Measurements from ENCODE around the gene ECHDC3.
"Not testable (repeated sequence)": the region's sequence is repeated elsewhere in the genome, so short reads cannot be mapped to it uniquely, and the experiment has no call there.

ECHDC3 gene

DNA sequence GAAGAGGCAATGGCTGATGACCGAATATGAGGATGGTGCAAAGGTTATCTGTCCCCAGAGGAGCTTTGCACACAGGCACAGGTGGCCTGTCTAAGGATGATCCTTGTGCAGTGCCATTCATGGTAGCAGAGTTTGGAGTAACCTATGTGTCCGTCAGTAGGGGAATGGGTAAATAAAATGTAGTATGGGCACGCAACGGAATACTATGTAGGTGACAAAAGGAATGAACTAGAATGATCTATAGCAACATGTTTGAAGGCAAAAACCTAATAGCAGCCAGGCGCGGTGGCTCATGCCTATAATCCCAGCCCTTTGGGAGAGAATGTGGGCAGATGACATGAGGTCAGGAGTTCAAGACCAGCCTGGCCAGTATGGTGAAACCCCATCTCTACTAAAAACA is 41.6 kb upstream of the ECHDC3 start:
- TF ChIP-seq, protein P1, sequence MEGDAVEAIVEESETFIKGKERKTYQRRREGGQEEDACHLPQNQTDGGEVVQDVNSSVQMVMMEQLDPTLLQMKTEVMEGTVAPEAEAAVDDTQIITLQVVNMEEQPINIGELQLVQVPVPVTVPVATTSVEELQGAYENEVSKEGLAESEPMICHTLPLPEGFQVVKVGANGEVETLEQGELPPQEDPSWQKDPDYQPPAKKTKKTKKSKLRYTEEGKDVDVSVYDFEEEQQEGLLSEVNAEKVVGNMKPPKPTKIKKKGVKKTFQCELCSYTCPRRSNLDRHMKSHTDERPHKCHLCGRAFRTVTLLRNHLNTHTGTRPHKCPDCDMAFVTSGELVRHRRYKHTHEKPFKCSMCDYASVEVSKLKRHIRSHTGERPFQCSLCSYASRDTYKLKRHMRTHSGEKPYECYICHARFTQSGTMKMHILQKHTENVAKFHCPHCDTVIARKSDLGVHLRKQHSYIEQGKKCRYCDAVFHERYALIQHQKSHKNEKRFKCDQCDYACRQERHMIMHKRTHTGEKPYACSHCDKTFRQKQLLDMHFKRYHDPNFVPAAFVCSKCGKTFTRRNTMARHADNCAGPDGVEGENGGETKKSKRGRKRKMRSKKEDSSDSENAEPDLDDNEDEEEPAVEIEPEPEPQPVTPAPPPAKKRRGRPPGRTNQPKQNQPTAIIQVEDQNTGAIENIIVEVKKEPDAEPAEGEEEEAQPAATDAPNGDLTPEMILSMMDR (conservative IDR thresholded peaks at IDR 0.05), result no peak
- H3K27ac ChIP-seq, result no peak overlapping the region

DNA sequence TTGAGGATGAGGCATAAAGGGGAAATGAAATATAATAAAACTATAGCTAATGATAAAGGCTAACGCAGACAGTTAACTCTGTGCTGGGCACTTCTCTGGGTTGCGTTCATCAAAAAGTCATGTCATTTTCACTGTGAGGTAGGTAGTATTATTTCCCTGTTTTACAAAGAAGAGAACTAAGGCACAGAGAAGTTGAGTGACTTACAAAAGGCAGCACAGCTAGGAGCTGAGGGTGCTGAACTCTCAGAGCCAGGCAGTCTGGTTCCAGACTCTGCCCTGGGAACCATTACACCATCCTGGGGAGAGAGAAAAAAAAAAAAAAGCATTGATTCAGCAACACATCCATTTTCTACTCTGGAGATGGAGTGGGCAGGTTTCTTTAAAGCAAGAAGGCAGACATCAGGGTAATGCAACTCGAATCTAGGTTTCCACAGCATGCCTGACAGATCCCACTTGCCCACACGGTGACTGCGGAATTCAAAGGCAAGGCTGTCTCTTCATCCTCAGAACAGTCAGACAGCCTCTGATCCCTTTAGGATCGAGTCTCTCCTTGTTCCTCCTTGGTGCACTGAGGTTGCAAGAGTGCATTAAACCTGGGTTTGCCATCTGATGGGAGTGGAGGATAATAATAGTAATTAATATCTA is 40.6 kb upstream of the ECHDC3 start:
- no peak overlapping the region for H3K27ac ChIP-seq
- TF ChIP-seq, protein P1 (conservative IDR thresholded peaks at IDR 0.05), result no peak

DNA sequence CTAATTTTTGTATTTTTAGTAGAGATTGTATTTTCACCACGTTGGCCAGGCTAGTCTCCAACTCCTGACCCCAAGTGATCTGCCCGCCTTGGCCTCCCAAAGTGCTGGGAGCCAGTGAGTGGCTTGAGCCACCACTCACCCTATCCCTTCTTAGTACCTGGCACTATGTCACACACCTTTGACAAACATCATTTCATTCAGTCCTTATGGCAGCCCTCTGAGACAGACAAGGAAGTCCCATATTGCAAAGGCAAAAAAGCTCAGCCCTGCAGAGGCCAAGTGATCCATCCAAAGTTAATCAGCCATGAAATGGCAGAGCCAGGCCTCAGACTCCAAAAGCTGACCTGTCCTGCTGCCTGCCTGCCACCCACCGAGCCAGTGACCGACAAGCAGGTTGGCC is 39.9 kb upstream of the ECHDC3 start:
- no peak overlapping the region for H3K27ac ChIP-seq
- TF ChIP-seq, protein P1 (conservative IDR thresholded peaks at IDR 0.05), result no peak

DNA sequence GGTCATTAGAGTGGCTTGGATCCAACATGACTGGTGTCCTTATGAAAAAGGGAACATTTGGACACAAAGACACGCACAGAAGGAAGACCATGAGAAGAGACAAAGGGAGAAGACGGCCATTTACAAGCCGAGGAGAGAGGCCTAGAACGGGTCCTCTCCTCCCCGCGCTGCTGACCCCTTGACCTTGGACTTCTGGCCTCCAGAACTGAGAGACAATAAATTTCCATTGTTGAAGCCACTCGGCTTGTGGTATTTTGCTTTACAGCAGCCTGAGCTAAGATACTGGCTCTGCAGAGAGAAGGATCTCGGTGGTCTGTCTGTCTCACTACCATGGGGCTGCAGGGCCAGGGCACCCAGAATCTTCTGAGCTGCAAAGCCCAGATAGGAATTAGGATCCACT is 38.1 kb upstream of the ECHDC3 start:
- TF ChIP-seq, protein P1 (conservative IDR thresholded peaks at IDR 0.05), result no peak
- no peak overlapping the region for H3K27ac ChIP-seq

DNA sequence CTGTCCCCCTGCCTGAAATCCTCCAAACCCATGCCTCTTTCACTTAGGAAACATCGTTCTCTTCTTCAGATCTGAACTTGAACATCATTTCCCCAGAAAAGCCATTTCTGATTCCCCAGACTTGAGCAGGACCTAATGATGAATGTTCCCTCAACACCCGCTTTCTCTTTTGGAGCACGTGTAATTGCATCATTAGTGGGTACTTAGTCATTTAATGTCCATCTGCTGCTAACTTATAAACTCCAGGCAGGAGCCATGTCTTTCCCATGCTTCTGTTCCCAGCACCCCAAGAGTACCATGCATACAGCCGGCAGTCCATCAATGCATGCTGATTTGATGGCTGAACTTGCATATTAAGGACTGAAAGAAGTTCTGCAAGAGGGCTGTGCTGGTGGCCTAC is 36.5 kb upstream of the ECHDC3 start:
- no peak overlapping the region for H3K27ac ChIP-seq
- TF ChIP-seq, protein P1 (conservative IDR thresholded peaks at IDR 0.05), result no peak

DNA sequence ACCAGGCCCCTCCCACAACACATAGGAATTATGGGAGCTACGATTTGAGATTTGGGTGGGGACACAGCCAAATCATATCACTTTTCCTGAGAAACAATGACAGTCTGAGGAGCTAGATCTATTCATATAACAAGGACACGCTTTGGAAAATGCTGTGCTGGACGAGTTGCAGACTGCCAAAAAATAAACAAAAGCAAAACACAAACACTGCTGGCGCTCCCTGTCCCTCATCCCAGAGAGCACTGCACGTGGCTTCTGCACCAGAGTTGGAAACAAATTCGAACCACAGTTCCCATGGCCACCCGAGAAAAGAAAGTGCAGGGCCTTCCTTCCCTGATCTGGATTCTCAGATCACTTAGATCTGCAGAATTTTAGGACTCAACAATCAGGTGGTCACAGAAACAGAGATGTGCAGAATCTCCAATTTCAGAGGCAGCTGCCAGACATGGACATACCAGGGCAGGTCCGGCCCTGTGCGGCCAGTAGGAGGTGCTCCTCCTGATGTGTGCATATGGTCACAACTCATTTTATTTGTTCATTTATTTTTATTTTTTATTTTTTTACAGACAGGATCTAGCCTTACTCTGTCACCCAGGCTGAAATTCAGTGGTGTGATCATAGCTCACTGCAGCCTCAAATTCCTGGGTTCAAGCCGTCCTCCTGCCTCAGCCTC is 35.2 kb upstream of the ECHDC3 start:
- TF ChIP-seq, protein P1 (conservative IDR thresholded peaks at IDR 0.05), result no peak
- no peak overlapping the region for H3K27ac ChIP-seq

DNA sequence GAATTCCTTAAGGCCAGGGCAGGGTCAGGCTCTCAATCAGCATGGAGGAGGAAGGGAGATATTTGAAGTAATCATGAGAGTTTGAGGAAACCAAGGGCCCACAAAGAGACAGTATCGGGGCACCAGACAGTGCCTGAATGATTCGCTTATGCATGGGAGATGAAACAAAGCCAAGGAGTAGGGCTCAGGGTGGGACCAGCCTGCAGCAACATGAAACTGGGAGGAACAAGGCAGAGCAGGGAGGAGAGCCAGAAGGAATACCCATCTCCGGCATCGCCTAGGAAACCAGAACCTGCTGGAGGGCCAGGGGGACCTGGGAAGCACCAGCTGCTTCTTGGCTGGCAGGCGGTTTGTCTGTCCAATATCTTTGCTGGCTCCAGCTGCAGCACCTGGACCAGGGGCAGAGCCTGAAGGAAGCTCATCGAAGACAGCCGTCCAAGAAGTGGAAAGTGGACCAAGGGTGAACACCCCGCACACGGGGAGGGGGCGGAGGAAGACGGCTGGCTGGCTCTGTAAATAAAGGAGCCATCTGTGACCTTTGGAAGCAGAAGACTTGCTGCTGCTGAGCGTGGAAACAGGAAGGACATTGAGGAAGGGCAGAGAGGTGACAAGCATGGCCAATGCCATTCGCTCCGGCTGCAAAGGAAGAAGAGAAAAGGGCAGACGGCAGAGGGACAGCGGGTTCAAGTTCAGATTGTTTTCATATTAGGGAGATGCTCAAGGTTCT is 34.4 kb upstream of the ECHDC3 start:
- no peak overlapping the region for H3K27ac ChIP-seq
- TF ChIP-seq, protein P1 (conservative IDR thresholded peaks at IDR 0.05), result no peak

DNA sequence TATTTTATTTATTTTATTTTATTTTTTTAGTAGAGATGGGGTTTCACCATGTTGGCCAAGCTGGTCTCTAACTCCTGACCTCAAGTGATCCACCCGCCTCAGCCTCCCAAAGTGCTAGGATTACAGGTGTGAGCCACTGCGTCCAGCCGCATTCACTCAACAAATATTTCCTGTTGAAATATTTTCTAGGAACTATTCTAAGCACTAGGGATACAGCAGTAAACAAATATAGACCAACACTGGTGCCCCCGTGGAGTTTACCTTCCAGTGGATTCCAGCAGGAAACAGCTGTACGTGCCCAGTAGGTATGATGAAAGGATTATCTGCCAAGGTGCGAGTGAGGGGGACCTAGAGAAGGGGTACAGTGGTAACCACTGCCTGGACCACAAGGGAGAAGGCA is 33.4 kb upstream of the ECHDC3 start:
- H3K27ac ChIP-seq, result not testable (repeated sequence)

Data from VCaP (cell line).